ENCODE measurements around the gene BCO2.

BCO2 gene

DNA sequence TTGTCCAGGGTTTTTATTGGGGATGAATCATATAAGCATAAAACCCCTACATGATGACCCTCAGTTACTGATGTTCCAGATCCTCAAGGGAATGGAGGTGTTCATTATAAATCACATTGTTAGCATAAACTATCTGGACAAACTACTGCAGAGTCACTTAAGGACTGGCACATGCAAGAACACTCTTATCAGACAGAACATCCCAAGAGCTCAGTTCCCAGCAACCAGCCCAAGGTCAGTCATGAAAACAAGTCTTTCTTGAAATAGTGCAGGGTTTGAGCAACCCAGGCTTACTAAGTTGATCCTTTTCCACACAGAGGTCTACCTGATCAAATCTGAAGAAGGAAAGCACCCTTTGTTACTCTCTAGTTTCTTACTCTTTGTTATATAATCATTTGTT, 37.4 kb downstream of the BCO2 start:
- H3K27me3 ChIP-seq (ENCODE audit: insufficient read depth, poor library complexity, severe bottlenecking), result no peaks in the 10 kb centered on the region
- H3K27ac ChIP-seq (replicated peaks), result no peak overlapping the region
- DNase-seq (ENCODE audit: low read depth in 1 of 2, low spot score in 1 of 2), result no peak
- H3K4me3 ChIP-seq (replicated peaks; ENCODE audit: insufficient read depth, low read length), result no peak overlapping the region
- no peak for TF ChIP-seq SPI1 (IDR thresholded peaks at IDR 0.05; ENCODE audit: borderline replicate concordance, low read depth)
- TF ChIP-seq POLR2AphosphoS5 (IDR thresholded peaks at IDR 0.05; ENCODE audit: low read depth), result no peak
- TF ChIP-seq, protein P1, sequence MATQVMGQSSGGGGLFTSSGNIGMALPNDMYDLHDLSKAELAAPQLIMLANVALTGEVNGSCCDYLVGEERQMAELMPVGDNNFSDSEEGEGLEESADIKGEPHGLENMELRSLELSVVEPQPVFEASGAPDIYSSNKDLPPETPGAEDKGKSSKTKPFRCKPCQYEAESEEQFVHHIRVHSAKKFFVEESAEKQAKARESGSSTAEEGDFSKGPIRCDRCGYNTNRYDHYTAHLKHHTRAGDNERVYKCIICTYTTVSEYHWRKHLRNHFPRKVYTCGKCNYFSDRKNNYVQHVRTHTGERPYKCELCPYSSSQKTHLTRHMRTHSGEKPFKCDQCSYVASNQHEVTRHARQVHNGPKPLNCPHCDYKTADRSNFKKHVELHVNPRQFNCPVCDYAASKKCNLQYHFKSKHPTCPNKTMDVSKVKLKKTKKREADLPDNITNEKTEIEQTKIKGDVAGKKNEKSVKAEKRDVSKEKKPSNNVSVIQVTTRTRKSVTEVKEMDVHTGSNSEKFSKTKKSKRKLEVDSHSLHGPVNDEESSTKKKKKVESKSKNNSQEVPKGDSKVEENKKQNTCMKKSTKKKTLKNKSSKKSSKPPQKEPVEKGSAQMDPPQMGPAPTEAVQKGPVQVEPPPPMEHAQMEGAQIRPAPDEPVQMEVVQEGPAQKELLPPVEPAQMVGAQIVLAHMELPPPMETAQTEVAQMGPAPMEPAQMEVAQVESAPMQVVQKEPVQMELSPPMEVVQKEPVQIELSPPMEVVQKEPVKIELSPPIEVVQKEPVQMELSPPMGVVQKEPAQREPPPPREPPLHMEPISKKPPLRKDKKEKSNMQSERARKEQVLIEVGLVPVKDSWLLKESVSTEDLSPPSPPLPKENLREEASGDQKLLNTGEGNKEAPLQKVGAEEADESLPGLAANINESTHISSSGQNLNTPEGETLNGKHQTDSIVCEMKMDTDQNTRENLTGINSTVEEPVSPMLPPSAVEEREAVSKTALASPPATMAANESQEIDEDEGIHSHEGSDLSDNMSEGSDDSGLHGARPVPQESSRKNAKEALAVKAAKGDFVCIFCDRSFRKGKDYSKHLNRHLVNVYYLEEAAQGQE (IDR thresholded peaks at IDR 0.05; ENCODE audit: insufficient replicate concordance, low read depth), result no peak

DNA sequence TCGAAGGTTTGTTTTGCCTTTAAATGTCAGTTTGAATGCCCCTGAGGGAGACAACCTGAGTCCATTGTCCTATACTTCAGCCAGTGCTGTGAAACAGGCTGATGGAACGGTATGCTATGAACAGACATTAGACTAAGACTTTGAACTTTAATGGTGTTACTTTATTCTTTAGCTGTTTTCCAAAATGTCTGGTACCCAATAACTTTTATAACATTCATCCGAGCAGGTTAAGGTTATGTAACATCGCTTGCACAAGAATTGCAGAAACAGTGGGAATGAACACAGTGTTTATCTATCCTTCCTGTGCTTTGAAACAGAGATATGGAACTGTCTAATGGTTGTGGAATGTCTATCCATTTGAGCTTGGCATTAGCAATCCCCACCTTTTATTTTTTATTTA, 38.4 kb downstream of the BCO2 start:
- Histone ChIP-seq H3K27me3 (ENCODE audit: insufficient read depth, poor library complexity, severe bottlenecking) (no peaks in the 10 kb centered on the region), H3K4me3 (replicated peaks; ENCODE audit: insufficient read depth, low read length) (no peak overlapping the region), H3K27ac (replicated peaks) (no peak overlapping the region)
- no peak for DNase-seq (ENCODE audit: low read depth in 1 of 2, low spot score in 1 of 2)
- TF ChIP-seq, protein P2, sequence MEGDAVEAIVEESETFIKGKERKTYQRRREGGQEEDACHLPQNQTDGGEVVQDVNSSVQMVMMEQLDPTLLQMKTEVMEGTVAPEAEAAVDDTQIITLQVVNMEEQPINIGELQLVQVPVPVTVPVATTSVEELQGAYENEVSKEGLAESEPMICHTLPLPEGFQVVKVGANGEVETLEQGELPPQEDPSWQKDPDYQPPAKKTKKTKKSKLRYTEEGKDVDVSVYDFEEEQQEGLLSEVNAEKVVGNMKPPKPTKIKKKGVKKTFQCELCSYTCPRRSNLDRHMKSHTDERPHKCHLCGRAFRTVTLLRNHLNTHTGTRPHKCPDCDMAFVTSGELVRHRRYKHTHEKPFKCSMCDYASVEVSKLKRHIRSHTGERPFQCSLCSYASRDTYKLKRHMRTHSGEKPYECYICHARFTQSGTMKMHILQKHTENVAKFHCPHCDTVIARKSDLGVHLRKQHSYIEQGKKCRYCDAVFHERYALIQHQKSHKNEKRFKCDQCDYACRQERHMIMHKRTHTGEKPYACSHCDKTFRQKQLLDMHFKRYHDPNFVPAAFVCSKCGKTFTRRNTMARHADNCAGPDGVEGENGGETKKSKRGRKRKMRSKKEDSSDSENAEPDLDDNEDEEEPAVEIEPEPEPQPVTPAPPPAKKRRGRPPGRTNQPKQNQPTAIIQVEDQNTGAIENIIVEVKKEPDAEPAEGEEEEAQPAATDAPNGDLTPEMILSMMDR (IDR thresholded peaks at IDR 0.05; ENCODE audit: insufficient read depth, low read length), result no peak
- TF ChIP-seq, protein P1 (IDR thresholded peaks at IDR 0.05; ENCODE audit: insufficient replicate concordance, low read depth), result no peak
- TF ChIP-seq SPI1 (IDR thresholded peaks at IDR 0.05; ENCODE audit: borderline replicate concordance, low read depth) (no peak), GABPA (IDR thresholded peaks at IDR 0.05; ENCODE audit: low read depth) (no peak), POLR2AphosphoS5 (IDR thresholded peaks at IDR 0.05; ENCODE audit: low read depth) (no peak)

DNA sequence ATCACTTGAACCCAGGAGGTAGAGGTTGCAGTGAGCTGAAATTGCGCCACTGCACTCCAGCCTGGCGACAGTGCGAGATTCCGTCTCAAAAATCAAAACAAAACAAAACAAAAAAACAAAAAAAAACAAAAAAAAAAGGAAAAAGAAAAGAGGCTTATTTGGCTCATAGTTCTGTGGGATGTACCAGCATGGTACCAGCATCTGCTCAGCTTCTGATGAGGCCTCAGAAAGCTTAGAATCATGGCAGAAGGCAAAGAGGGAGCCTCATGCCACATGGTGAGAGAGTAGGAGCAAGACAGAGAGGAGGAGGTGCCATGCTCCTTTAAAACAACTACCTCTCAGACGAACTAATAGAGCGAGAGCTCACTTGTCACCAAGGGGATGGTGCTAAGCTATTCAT, 40.3 kb downstream of the BCO2 start:
- no peak for DNase-seq (ENCODE audit: low read depth in 1 of 2, low spot score in 1 of 2)
- no peak overlapping the region for H3K4me3 ChIP-seq (replicated peaks; ENCODE audit: insufficient read depth, low read length)
- TF ChIP-seq, protein P2 (IDR thresholded peaks at IDR 0.05; ENCODE audit: insufficient read depth, low read length), result no peak
- TF ChIP-seq, protein P1 (IDR thresholded peaks at IDR 0.05; ENCODE audit: insufficient replicate concordance, low read depth), result no peak
- TF ChIP-seq GABPA (IDR thresholded peaks at IDR 0.05; ENCODE audit: low read depth), result no peak
- TF ChIP-seq SPI1 (IDR thresholded peaks at IDR 0.05; ENCODE audit: borderline replicate concordance, low read depth), result no peak
- TF ChIP-seq POLR2AphosphoS5 (IDR thresholded peaks at IDR 0.05; ENCODE audit: low read depth), result no peak
- H3K27me3 ChIP-seq (ENCODE audit: insufficient read depth, poor library complexity, severe bottlenecking), result no peaks in the 10 kb centered on the region
- H3K27ac ChIP-seq (replicated peaks), result no peak overlapping the region
